ENCODE measurements around the gene CTR9. TPM values are rescaled to one million over a fixed set of nuclear protein-coding genes. Genes with fewer than 3 reads are reported as not detected.

The CTR9 gene
- total RNA-seq, 1 experiment from 2014 or later = 20.0 TPM

DNA sequence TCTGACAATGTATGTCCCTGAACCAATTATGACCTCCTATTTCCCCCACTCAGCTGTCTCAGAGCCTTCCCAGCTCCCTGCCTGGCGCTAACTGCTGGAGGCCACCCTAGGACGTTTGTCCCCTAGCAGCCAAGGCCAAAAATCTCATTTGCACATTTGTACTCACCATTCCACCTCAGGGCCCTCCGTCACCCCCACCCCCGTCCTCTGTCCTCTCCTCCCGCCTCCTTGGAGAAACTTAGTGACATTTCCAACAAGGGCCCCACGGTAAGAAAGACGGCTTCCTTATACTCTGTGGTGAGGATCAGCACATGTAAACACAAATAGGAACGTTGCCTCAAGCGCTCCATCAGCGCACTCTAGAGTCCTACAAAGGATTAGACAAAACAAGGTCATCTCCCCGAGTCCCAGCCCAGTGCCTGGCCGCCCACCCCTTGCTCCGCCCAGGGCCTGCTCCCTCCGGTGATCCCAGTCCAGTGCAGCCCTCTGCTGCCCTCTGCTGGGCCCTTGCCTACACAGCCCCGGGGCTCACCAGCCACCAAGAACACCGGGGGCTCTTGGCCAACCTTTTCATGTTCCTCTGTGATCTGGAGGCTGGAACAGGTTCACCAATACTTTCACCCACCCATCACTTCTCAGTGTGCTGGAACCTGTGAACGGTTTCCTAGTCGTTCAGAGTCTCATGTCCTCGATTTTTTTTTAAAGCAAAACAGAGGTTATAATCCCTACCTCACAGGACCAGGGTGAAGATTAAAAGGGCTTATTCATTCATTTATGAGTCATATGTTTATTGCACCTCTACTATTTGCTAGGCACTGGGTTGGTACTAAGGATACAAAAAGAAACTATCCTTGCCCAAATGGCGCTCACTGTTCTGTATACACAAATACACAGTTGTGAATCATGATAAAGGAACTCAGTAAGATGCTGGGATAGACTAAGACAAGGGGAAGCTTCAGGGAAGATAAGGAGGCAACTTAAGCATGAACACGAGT lies 15.3 kb upstream of the CTR9 start:
- H3K4me1 ChIP-seq (ENCODE audit: insufficient read depth, low read length) = peaks cover 11% of the 10 kb centered on the region
- peak overlapping the region; percentile 74 for H2AFZ ChIP-seq (ENCODE audit: low read length)
- no peaks in the 10 kb centered on the region for H3K27me3 ChIP-seq (ENCODE audit: low read length)
- peak overlapping the region; percentile 85 for H3K4me2 ChIP-seq (ENCODE audit: low read length)
- no peaks in the 10 kb centered on the region for H3K79me2 ChIP-seq (ENCODE audit: low read length)
- intact Hi-C loops (cut with micrococcal nuclease) = loop anchor here (1.0 to 10.0 kb wide), 7 partner anchors 81 to 981 kb away; no protein-coding TSS in a partner anchor
- H3K9me3 ChIP-seq (ENCODE audit: low read length) = no peaks in the 10 kb centered on the region
- H3K36me3 ChIP-seq (ENCODE audit: low read depth, low read length) = no peaks in the 10 kb centered on the region
- no peak for TF ChIP-seq EZH2phosphoT487 (IDR thresholded peaks at IDR 0.05; ENCODE audit: borderline replicate concordance, low read length)
- TF ChIP-seq, protein P1, sequence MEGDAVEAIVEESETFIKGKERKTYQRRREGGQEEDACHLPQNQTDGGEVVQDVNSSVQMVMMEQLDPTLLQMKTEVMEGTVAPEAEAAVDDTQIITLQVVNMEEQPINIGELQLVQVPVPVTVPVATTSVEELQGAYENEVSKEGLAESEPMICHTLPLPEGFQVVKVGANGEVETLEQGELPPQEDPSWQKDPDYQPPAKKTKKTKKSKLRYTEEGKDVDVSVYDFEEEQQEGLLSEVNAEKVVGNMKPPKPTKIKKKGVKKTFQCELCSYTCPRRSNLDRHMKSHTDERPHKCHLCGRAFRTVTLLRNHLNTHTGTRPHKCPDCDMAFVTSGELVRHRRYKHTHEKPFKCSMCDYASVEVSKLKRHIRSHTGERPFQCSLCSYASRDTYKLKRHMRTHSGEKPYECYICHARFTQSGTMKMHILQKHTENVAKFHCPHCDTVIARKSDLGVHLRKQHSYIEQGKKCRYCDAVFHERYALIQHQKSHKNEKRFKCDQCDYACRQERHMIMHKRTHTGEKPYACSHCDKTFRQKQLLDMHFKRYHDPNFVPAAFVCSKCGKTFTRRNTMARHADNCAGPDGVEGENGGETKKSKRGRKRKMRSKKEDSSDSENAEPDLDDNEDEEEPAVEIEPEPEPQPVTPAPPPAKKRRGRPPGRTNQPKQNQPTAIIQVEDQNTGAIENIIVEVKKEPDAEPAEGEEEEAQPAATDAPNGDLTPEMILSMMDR (conservative IDR thresholded peaks at IDR 0.05; ENCODE audit: low read depth, low read length) = peak; percentile 97
- BruUV-seq (replicated peaks) = TSS peak; percentile 55
- H3K27ac ChIP-seq (ENCODE audit: low read length) = peak overlapping the region; percentile 88
- no peaks in the 10 kb centered on the region for H4K20me1 ChIP-seq (ENCODE audit: low read length)
- no peaks in the 10 kb centered on the region for H3F3A ChIP-seq (ENCODE audit: low read length, unreplicated experiment)
- peak overlapping the region; percentile 46 for H3K9ac ChIP-seq (ENCODE audit: low read length)
- ChIA-PET POLR2A (ENCODE audit: unreplicated experiment) (no interaction called here), CTCF (interaction anchor here (0.6 kb wide), 2 partner anchors 116 to 1210 kb away, joined by 3 to 4 read pairs; no protein-coding TSS in a partner anchor)
- H3K9me2 ChIP-seq (replicated peaks; ENCODE audit: low read length) = no peaks in the 10 kb centered on the region
- DNase-seq = peak; percentile 93
- peak; percentile 93 for ATAC-seq
- peak overlapping the region; percentile 66 for H3K4me3 ChIP-seq (ENCODE audit: low read length)

DNA sequence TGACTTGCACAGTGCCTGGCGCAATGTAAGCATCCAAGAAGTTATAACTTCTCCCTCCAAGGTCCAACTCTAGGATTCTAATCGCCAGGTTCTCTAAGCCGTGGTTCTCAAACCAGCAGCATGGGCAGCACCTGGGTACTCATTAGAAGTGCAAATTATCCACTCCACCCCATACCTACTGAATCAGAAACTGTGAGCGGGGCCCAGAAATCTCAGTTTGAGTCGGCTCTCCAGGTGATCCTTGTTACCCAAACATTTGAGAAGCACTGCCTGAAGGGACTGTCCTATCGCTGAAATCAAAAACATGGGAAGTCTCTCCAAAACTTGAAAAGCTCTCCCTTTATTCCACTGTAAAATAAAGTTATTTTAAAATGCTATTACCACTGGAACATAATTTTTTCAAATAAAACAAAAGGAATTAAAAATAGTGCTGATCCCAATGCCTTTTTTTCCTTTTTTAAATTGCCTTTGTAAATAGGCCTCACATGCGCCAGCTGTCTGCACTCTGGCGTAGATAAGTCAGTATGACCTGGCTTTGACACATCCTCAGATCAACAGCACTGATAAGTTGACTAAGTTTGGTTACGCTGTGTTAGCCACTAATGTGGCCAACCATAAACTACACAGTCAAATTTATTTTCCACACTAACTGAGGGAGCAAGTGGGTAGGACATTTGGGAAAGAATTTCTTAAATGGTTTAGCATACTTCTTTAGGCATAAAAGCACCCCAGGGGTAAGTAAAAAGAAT lies 8.4 kb upstream of the CTR9 start:
- no TSS peak for BruUV-seq (replicated peaks)
- Histone ChIP-seq H3K4me2 (ENCODE audit: low read length) (peak overlapping the region; percentile 49), H2AFZ (ENCODE audit: low read length) (no peak overlapping the region), H3K27me3 (ENCODE audit: low read length) (no peaks in the 10 kb centered on the region), H3K36me3 (ENCODE audit: low read depth, low read length) (no peaks in the 10 kb centered on the region), H3K9ac (ENCODE audit: low read length) (no peak overlapping the region), H4K20me1 (ENCODE audit: low read length) (no peaks in the 10 kb centered on the region), H3K79me2 (ENCODE audit: low read length) (no peaks in the 10 kb centered on the region), H3K4me3 (ENCODE audit: low read length) (no peak overlapping the region), H3F3A (ENCODE audit: low read length, unreplicated experiment) (no peaks in the 10 kb centered on the region), H3K27ac (ENCODE audit: low read length) (peak overlapping the region; percentile 50), H3K9me3 (ENCODE audit: low read length) (no peaks in the 10 kb centered on the region), H3K9me2 (replicated peaks; ENCODE audit: low read length) (no peaks in the 10 kb centered on the region), H3K4me1 (ENCODE audit: insufficient read depth, low read length) (peaks cover 22% of the 10 kb centered on the region)
- TF ChIP-seq EZH2phosphoT487 (IDR thresholded peaks at IDR 0.05; ENCODE audit: borderline replicate concordance, low read length) (no peak), EZH2 (IDR thresholded peaks at IDR 0.05; ENCODE audit: low read length, unreplicated experiment) (no peak)
- TF ChIP-seq, protein P1 (conservative IDR thresholded peaks at IDR 0.05; ENCODE audit: low read depth, low read length) = no peak
- CTCF ChIA-PET = no interaction called here
- intact Hi-C loops (cut with micrococcal nuclease) = no loop called here
- DNase-seq = peak; percentile 85
- POLR2A ChIA-PET (ENCODE audit: unreplicated experiment) = interaction anchor here (0.6 kb wide), 1 partner anchor 304 kb away, joined by 4 read pairs; no protein-coding TSS in a partner anchor
- ATAC-seq = peak; percentile 99

Measured in PC-3 (cell line).